Activated T-helper 9 cell treated with anti-CD3 and anti-CD28 coated beads, Interleukin-2, amount 50 U/mL, for 16 hours (primary cell): Measurements from ENCODE around the gene UGP2.

Experiments used
- DNase-seq: peaks from one replicate; pipeline ENCODE4 v3.0.0-alpha.2; 2020; ENCODE audit warnings: low read depth

Gene UGP2

DNA sequence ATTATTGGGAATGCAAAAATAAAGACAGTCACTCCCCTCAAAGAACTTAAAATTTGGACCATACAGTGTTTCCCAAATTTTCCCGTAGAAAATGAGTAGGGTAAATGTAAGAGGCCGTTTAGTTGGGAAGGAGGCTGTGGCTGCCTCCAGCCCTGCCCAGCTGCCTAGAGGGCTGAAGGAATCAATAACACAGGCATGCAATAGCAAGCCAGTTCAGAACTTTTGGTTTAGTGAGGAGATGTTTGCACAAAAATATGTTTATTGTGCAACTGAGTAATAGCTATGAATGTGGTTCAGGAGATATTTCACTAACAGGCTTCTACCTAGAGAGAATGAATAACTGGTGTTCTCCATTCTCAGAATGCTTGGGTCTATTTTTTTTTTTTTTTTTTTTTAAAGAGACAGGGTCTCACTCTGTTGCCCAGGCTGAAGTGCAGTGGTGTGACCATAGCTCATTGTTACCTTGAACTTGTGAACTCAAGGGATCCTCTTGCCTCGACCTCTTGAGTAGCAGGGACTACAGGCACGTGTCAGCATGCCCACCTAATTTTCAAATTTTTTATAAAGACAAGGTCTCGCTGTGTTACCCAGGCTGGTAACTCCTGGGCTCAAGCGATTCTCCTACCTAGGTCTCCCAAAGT is 23.6 kb downstream of the UGP2 start:
- no peak for DNase-seq

DNA sequence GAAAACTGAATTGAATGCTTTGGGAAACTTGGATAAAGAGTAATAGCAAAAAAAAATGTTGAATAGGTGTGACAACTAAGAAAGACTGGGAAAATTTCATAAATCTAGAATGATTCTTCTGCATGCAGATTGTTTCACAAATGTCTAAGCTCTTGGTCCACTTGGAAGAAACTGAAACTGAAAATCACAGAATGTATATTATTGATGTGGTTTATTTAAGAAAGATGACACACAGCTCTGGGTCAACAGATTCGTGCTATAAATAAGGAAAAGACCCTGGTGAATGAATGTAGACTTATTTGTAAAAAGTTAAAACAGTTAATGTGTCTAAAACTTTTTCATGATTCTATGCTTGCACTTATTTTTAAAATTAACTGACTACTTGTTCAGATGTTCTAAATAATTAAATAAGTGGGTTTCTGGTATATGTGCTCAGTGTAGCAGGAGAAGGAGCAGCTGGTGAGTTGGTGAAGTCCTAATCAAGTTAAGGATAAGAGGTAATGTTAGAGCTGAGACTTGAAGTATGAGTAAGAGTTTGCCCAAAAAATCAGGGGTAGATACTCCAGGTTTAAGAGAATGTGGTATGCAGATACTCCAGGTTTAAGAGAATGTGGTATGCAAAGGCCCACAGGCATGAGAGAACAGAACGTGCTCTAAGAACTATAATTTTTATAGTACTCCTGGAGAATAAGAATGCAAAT is 24.5 kb downstream of the UGP2 start:
- no peak for DNase-seq

DNA sequence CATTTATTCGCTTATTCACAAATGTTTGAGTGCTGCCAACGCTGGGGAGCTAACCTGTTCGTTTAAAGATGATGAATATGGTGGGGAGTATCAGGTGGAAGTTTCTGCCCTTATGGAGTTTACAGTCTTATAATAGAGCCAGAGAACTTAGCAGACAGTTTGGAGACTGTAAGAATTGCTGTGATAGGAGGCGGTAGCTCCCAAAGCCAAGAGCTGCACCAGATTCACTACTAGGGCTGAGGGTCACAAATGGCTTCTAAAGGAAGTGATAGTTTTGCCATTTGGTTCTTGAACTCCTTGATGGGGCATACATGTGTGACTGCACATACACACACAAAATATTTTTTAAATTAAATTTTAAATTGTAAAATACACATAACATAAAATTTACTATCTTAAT is 29.0 kb downstream of the UGP2 start:
- DNase-seq: no peak

DNA sequence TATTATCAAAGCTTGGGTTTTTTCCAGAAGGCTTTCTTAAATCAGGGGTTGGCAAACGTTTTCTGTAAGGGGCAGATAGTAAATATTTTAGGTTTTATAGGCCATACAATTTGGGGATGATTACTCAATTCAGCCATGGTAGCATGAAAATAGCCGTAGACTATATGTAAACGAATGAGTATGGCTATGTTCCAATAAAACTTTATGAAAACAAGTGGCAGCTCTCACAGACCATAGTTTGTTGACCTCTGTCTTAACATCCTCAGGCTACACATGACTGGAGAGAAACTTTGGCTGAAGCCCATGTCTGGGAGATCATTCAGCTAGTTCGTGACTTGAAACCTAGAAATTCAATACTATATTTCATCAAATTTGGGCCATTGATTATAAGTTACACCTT is 30.2 kb downstream of the UGP2 start:
- DNase-seq: no peak

DNA sequence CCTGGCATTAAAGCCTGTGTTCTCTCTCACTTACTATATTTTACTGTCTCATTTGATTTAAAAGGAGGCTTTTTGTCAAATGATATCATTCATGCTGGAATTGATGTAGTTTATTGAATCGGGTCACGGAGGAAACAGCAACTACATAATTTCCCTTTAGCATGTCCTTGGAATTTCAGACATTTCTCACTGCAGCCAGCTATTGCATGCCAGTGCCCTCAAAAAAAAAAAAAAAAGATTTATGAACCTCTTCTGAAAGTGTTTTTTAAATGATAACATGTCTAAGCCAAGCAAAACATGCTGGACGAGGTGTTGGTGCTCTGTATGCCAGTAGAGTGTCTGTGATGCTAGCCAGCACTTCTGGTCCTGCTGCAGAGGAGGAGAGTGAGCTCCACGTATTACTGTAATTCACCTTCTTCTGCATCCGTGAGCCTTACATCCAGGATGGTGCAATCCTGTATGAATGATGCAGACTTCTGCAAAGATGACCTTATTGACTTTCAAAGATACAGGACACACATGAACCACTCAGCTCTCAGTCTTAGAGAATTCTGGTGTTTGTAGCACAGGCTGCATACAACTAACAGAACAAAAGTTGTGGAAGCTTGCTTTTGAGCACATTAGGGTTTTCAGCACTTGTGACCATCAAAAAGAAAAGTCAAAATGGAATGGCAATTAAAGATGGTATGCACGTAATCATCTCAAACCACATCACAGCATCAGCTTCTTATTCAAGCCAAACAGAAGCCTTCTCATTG is 31.1 kb downstream of the UGP2 start:
- no peak for DNase-seq

DNA sequence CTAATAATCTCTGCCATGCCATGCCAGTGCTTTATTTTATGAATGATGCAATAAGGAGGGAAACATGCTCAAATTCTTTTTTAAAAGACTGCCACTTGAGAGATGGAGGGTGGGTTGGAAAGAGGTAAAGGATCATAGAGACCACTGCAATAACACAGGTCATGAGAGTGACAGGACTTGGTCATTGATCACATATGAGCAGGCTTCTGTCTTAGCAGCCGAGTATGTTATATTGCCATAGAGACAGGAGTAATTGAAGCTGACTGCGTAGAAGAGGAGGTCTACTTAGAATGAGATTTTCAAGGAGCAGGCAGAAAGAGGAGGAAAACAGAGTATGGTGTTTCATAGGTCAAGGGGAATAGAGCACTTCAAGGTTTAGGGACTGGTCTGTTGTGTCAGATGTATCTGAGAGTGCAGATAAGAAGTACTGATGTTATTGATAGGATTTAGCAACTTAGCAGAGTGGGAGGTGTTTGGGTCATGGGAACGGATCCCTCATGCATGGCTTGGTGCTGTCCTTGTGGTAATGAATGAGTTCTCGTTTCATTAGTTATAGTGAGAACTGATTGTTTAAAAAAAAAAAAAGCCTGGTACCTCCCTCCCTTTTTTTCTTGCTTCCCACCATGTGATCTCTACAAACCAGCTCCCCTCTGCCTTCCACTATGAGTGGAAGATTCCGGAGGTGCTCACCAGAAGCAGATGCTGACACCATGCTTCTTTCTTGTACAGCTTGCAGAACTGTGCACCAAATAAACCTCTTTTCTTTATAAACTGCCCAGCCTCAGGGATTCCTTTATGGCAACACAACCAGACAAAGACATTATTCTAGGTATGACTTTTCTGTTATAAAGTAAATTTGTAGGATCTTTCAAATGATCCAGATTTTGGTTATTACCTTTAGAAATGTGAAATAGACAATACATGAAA is 32.8 kb downstream of the UGP2 start:
- DNase-seq: no peak

DNA sequence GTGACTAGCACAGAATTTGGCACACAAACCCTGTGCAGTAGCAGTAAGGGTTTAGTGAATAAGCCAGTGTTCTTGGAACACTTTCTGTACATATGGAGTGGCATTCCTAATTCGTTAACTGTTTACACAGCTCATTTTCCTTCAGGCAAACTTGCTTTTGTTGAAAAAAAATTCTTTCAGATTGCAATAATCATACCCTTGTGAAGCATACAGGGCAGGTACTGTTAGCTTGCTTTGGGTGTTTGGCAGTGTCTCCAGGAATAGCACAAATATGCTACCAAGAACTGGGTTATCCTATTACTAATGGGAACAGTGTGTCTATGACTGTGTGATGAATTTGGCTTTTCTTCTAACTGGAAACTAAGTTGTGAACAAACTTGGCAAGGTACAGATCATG is 33.4 kb downstream of the UGP2 start:
- no peak for DNase-seq

DNA sequence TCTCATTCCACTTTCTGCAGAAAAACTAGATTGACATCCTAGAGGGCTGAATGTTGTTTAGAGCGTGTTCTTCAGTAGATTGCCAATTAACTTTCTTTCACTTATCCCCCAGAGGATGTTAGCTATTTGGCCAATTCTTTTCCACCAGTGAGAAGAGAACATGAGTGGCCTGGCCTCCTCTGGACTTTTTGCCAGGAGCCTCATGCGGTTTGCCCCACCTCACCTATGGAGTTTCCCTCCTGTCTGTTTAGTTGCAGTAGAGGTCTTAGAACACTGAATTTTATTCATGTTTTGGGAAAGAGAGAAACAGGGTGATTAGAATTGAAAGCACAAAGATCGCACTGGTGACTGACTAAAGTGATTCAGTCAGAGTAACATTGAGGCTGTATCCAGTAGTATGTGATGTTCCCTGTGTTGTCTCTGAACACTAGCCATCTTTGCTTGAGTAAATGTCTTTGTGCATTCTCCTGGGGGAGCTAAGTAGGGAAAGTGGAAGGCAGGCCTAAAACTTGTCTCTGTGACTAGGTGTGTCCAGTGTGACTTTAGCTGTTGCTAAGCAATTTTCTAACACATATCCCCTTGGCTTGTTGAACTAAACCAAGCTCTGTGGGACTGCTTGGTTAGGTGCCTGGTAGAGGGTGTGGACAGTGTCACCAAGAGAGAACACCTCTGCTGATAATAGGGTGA is 34.0 kb downstream of the UGP2 start:
- DNase-seq: no peak

DNA sequence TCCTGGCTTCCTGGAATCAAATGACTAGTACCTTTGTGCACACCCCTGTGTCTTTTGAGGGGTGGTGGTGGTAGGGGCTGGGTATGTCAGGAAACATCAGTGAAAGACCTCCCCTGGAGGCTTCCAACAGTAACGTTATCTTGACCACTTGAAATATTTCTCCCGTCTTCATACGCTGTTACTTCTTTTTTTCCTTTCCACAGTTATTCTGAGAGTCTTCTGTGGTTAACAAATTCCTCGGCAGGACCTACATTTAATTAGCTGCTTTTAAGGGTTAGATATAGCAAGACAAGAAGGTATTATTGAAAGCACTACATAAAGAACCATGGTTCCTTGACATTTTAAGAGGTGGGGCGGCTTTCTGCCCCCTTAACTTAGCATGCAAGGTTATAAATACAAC is 34.6 kb downstream of the UGP2 start:
- no peak for DNase-seq

DNA sequence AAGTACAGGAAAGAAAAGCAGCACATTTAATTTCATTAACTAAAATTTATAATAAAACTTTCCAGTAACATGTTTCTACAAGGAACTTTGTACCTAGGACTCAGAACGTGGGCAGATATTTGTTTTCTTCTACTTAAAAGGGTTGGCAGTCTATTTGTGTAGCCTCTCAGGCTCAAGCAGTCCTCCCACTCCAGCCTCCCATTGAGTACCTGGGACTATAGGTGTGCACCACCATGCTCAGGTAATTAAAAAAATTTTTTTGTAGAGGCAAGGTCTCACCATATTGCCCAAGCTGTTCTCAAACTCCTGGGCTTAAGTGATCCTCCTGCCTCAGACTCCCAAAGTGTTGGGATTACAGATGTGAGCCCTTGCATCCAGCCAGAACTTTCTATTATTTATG is 36.8 kb downstream of the UGP2 start:
- no peak for DNase-seq

DNA sequence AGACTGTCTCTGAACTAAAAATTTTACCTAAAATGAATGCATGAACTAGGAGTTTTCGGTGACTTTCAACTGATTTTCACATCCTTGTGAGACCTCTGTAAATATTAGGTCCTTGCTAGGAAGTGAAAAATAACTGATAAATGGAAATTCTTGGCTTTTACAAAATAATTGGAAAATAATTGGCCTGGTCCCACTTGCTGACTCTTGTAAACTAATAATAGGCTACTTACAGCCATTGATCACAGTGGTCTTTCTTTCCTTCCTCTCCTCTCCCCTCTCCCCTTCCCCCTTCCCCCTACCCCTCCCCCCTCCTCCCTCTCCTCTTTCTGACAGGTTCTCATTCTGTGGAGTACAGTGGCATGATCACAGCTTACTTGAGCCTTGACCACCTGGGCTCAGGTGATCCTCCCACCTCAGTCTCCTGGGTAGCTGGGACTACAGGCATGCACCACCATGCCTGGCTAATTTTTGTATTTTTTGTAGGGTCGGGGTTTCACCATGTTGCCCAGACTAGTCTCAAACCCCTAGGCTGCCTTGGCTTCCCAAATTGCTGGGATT is 38.3 kb downstream of the UGP2 start:
- DNase-seq: no peak

DNA sequence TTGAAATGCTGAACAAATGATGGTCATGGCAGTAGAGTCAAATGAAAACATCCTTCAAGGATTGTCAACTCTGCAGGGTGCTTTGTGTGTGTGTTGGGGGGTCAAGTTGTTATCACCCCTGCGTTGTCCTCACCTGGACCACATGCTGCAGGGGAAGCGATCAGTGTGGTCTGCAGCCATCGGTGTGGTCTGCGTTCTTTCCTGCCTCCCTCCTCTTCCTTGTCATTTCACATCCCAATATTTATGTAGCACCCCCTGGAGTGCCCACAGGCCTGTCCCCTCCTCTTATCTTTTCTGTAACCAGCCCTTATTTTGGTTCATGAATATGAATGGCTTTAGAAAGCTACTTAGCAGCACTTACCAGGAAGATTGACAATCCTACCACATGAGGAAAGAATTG is 38.9 kb downstream of the UGP2 start:
- no peak for DNase-seq

DNA sequence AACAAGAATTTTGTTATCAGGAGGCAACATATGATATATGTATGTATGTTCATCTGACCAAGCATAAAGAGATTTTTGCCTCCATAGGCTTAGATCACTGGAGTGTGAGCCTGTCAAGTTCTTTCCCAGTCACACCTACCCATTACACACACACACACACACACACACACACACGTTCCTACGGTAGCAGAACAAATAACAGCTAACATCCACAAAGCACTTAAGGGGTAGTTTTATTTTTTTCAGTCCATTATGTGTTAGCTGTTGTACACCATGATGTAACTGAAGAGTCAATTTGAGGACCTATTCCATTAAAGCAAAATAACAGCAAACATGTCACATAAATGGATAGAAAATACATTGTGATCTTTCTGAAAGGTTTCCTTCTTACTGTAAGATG is 39.5 kb downstream of the UGP2 start:
- no peak for DNase-seq

DNA sequence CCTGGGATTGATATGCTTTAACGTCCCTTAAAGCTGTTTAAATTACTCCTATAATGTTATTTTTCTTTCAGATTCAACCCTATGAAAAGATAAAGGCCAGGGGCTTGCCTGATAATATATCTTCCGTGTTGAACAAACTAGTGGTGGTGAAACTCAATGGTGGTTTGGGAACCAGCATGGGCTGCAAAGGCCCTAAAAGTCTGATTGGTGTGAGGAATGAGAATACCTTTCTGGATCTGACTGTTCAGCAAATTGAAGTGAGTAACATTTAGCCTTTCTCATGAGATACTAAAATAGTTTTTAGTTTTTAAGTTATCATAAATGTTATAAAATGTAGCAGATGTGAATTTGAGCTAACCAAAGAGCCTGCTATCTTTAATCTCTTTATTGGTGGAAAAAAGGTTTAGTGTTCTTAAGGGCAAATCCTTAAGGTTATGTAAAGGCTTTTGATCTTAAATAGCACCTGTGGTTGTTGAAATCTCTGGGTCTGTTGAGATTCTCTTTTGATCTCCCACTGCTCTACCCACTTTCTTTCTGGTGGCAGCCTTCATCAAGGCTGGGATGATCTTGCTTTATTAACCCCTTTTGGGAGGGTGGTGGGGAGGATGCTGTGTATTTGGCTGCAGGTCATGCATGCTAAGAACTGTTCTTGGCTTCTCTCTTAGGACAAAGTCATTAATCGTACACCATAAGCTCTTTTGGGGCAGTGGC is 40.9 kb downstream of the UGP2 start:
- DNase-seq: no peak

DNA sequence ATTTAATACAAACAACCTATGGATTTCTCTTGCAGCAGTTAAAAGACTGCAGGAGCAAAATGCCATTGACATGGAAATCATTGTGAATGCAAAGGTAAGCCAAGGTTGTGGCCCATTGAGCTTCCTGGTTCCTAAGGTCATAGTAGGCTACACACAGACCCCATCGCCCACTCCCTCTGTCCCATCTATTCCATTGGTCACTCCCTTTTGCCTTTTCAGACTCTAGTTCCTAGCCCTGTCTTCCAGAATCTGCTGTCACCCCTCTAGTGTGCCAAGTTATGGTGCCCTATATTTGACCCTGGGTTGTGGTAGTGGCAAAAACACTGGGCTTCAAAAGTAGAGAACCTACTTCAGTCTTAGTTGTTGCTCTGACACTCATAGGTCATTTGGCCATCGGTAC is 44.7 kb downstream of the UGP2 start:
- no peak for DNase-seq

DNA sequence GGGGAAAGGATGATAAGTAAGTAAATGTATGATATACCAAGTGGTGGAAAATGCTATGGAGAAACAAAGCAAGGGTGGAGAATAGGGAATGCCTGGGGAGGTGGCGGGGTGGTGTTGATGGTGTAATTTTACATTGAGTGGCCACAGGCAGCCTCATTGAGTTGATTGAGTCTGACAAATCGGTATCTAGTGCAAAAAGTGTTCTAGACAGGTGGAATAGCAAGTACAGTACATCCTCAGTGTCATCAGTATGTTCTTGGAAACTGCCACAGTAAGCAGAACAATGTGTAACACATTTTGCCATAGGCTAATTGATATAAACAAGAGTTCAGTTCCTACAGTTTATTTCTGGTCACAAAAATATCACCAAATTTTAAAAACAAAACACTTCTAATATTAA is 46.4 kb downstream of the UGP2 start:
- no peak for DNase-seq

DNA sequence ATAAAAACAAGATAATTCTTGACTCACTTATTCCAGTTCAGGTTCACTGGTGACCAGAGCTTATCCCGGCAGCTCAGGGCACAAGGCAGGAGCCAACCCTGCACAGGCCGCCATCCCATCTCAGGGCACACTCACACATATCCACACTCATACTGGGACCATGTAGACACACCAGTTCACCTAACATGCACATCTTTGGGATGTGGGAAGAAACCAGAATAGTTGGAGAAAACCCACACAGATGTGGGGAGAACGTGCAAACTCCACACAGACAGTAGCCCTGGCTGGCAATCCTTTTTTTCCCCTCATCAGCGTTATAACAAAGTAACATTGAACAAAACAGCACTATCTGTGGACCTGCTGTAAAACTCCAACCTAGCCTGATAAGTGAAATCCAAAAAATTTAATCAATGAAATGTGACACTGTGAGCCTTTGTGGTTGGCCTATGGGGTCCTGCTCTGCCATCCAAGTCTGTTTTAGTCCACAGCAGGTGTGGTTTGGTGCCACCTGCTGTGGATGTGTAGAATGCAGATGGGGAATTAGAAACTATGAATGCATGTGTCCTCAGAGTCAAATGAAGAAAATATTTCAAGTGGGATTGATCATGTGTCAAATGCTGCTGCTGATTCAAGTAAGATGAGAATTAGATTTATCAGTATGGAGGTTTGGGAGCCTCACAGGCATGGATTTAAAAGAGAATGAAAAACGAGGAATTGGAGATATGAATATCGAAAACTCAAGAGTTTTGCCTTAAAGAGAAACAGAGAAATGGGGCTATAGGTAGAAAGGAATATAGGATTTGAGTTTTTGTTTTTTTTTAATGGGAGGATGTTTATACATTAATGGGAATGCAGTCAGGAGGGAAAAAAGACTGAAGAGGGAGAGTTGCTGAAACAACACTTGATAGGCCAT is 47.0 kb downstream of the UGP2 start:
- peak; percentile 3 for DNase-seq

DNA sequence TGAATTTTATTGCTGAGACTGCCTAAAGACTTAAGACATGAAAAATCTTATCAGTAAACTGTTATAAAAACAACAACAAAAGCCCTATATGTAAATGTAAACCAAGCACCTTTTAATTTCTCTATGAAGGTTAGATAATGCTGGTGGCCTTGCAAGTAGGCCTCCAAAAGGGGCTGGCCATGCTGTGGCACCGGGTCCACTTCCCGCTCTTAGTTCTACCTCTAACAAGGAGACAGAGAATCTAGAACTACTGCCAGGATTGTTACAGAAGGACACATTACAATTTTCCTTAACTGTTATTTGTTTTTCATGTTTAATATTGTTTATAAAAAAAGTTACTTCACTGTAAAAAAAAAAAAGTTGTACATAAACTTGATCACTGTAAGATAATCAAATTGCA is 49.0 kb downstream of the UGP2 start:
- no peak for DNase-seq

DNA sequence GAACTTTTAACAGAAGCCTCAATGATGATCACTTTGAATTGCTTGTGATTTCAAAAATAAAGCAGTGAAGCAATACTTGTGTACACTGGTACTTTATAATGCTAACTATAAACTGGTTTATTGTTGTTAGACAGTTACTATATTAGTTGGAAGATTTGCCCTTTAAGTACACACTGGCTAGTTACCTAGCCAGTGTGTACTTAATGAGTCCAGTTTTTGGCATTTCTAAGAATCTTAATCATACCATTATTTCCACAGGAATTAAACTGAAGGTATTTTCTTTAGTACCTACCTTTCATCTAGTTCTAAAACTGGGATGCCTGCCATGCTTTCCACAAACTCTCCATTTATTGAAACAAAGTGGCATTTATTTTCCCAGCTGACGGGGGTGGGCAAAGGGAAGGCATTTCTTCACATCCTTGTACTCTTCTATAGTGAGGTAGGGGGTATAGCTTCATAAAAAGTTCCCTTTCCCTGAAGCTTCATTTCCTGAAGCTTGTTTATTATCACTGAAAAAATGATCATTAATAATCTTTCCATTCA is 49.9 kb downstream of the UGP2 start:
- no peak for DNase-seq
